NCI-H446 treated with DMSO at 0.1 percent for 48 hours (cell line): ENCODE results near the gene H2AZ2.

Source experiments
- DNase-seq: peaks from one replicate; lab custom pipeline; 2025; lab: John Stamatoyannopoulos, UW

Gene H2AZ2

GRCh38 chr7:44784364-44784763, 63.5 kb downstream of the H2AZ2 start:
- DNase-seq = no peak

GRCh38 chr7:44783407-44783806, 64.5 kb downstream of the H2AZ2 start:
- DNase-seq = no peak

- DNase-seq = no peak
Measured at GRCh38 chr7:44782460-44782859, 65.4 kb downstream of the H2AZ2 start.
